Measurements from ENCODE around the gene CNGA2.

CNGA2 gene

DNA sequence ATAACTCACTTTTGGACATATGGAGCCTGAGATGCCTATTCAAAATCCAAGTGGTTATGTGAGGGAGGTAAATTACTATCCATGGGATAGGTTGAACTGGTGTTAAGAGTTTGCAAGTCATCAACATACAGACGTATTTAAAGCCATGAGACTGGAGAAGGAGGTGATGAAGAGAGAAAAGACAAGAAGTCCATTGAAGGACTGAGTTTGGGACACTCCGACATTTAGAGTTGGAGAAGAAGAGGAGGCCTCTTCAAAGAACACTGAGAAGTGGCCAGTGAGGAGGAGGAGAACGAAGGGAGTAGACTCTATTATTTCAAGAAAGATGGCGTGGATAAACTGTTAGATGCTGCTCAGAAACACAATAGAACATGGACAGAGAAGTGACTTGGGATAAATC is at the start of gene CNGA2:
Gene CNGA2 (plus strand): TSS at position 301 of the 400 bp plus-strand sequence. CDS start 3,738 bp downstream, outside the sequence.
- Histone ChIP-seq H3K36me3 (ENCODE audit: insufficient read depth, low read length) (no peaks in the 10 kb centered on the region), H4K20me1 (ENCODE audit: insufficient read depth, low read length) (no peaks in the 10 kb centered on the region), H3K4me3 (ENCODE audit: low read depth in 1 of 2, low read length in 2 of 2) (no peak within 1 kb of the TSS), H3K4me1 (ENCODE audit: insufficient read depth, low read length) (no peaks in the 10 kb centered on the region), H3K9me3 (ENCODE audit: insufficient read depth, low read length, severe bottlenecking) (no peaks in the 10 kb centered on the region), H3K27ac (ENCODE audit: low read length) (no peak within 1 kb of the TSS), H3K79me2 (ENCODE audit: insufficient read depth, low read length) (no peaks in the 10 kb centered on the region), H3K9ac (ENCODE audit: low read depth, low read length) (no peak within 1 kb of the TSS), H3K4me2 (ENCODE audit: insufficient read depth, low read length) (no peak within 1 kb of the TSS), H3K27me3 (ENCODE audit: insufficient read depth, low read length, poor library complexity) (no peaks in the 10 kb centered on the region), H2AFZ (ENCODE audit: low read depth, low read length) (no peak within 1 kb of the TSS)
- ATAC-seq (ENCODE audit: insufficient read depth, low read depth) (no peak), DNase-seq (no peak)
- TF ChIP-seq, protein P1, sequence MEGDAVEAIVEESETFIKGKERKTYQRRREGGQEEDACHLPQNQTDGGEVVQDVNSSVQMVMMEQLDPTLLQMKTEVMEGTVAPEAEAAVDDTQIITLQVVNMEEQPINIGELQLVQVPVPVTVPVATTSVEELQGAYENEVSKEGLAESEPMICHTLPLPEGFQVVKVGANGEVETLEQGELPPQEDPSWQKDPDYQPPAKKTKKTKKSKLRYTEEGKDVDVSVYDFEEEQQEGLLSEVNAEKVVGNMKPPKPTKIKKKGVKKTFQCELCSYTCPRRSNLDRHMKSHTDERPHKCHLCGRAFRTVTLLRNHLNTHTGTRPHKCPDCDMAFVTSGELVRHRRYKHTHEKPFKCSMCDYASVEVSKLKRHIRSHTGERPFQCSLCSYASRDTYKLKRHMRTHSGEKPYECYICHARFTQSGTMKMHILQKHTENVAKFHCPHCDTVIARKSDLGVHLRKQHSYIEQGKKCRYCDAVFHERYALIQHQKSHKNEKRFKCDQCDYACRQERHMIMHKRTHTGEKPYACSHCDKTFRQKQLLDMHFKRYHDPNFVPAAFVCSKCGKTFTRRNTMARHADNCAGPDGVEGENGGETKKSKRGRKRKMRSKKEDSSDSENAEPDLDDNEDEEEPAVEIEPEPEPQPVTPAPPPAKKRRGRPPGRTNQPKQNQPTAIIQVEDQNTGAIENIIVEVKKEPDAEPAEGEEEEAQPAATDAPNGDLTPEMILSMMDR (IDR thresholded peaks at IDR 0.05; ENCODE audit: borderline replicate concordance, extremely low read depth, low read length, poor library complexity, severe bottlenecking) = no peak
- no peak for TF ChIP-seq EZH2 (IDR thresholded peaks at IDR 0.05; ENCODE audit: borderline replicate concordance, low read depth, low read length, severe bottlenecking)

DNA sequence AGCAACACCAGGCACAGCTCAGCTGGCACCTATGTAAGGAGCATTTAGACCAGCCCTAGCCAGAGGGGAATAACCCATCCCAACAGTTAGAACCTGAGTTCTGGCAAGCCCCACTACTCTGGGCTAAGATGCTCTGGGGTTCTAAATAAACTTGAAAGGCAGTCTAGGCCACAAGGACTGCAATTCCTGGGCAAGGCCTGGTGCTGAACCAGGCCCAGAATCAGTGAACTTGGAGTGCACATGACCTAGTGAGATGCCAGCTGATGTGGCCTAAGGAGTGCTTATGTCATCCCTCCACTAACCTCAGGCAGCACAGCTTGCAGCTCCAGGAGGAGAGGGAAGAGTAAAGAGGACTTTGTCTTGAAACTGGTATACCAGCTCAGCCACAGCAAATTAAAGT is 46.9 kb upstream of the CNGA2 start:
- no peaks in the 10 kb centered on the region for H3K79me2 ChIP-seq (ENCODE audit: insufficient read depth, low read length)
- DNase-seq = no peak
- no peak overlapping the region for H3K9ac ChIP-seq (ENCODE audit: low read depth, low read length)
- no peaks in the 10 kb centered on the region for H3K27me3 ChIP-seq (ENCODE audit: insufficient read depth, low read length, poor library complexity)
- no peaks in the 10 kb centered on the region for H3K9me3 ChIP-seq (ENCODE audit: insufficient read depth, low read length, severe bottlenecking)
- H2AFZ ChIP-seq (ENCODE audit: low read depth, low read length) = no peak overlapping the region
- H3K4me1 ChIP-seq (ENCODE audit: insufficient read depth, low read length) = no peaks in the 10 kb centered on the region
- no peak for TF ChIP-seq EZH2 (IDR thresholded peaks at IDR 0.05; ENCODE audit: borderline replicate concordance, low read depth, low read length, severe bottlenecking)
- TF ChIP-seq, protein P1 (IDR thresholded peaks at IDR 0.05; ENCODE audit: borderline replicate concordance, extremely low read depth, low read length, poor library complexity, severe bottlenecking) = no peak
- H3K4me2 ChIP-seq (ENCODE audit: insufficient read depth, low read length) = no peak overlapping the region
- no peaks in the 10 kb centered on the region for H4K20me1 ChIP-seq (ENCODE audit: insufficient read depth, low read length)
- H3K27ac ChIP-seq (ENCODE audit: low read length) = no peak overlapping the region
- no peaks in the 10 kb centered on the region for H3K36me3 ChIP-seq (ENCODE audit: insufficient read depth, low read length)
- no peak for ATAC-seq (ENCODE audit: insufficient read depth, low read depth)
- no peak overlapping the region for H3K4me3 ChIP-seq (ENCODE audit: low read depth in 1 of 2, low read length in 2 of 2)

DNA sequence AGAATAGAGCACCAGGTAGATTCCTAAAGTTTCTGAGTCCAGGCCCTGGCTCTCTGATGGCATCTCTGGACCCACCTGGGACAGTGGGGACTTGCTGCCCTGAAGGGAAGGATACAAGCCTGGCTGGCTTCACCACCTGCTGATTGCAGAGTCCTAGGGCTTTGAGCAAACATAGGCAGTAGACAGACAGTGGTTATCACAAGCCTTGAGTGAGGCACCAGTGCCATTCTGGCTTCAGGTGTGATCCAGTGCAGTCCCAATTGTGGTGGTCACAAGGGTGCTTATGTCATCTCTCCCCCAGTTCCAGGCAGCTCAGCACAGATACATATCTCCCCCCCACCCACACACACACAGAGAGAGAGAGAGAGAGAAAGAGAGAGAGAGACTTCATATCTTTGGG is 45.9 kb upstream of the CNGA2 start:
- Histone ChIP-seq H3K4me1 (ENCODE audit: insufficient read depth, low read length) (no peaks in the 10 kb centered on the region), H2AFZ (ENCODE audit: low read depth, low read length) (no peak overlapping the region), H3K4me2 (ENCODE audit: insufficient read depth, low read length) (no peak overlapping the region), H4K20me1 (ENCODE audit: insufficient read depth, low read length) (no peaks in the 10 kb centered on the region), H3K9ac (ENCODE audit: low read depth, low read length) (no peak overlapping the region), H3K27me3 (ENCODE audit: insufficient read depth, low read length, poor library complexity) (no peaks in the 10 kb centered on the region), H3K4me3 (ENCODE audit: low read depth in 1 of 2, low read length in 2 of 2) (no peak overlapping the region), H3K9me3 (ENCODE audit: insufficient read depth, low read length, severe bottlenecking) (no peaks in the 10 kb centered on the region), H3K36me3 (ENCODE audit: insufficient read depth, low read length) (no peaks in the 10 kb centered on the region), H3K27ac (ENCODE audit: low read length) (no peak overlapping the region), H3K79me2 (ENCODE audit: insufficient read depth, low read length) (no peaks in the 10 kb centered on the region)
- no peak for DNase-seq
- TF ChIP-seq, protein P1 (IDR thresholded peaks at IDR 0.05; ENCODE audit: borderline replicate concordance, extremely low read depth, low read length, poor library complexity, severe bottlenecking) = no peak
- TF ChIP-seq EZH2 (IDR thresholded peaks at IDR 0.05; ENCODE audit: borderline replicate concordance, low read depth, low read length, severe bottlenecking) = no peak
- no peak for ATAC-seq (ENCODE audit: insufficient read depth, low read depth)

DNA sequence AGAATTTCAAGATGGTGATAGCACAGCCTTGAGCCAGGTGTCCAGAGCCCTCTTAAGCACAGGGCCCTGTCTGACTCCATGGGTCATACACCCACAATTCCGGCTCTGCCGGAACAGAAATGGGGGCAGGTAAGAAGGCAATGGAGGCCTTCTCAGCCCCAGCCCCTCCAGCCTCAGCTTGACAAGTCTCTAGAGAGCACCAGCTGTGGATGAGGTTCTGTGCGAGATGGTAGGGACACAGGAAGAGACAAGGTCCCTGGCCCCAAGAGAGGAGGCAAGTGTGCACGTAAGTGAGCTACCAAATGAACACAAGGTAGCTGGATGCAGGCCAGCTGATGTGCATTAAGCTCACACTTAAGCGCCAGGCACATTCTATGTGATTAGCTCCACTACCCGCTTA is 41.7 kb upstream of the CNGA2 start:
- ATAC-seq (ENCODE audit: insufficient read depth, low read depth) (no peak), DNase-seq (no peak)
- no peaks in the 10 kb centered on the region for H3K27me3 ChIP-seq (ENCODE audit: insufficient read depth, low read length, poor library complexity)
- no peak overlapping the region for H3K4me3 ChIP-seq (ENCODE audit: low read depth in 1 of 2, low read length in 2 of 2)
- no peak overlapping the region for H2AFZ ChIP-seq (ENCODE audit: low read depth, low read length)
- no peak overlapping the region for H3K4me2 ChIP-seq (ENCODE audit: insufficient read depth, low read length)
- H4K20me1 ChIP-seq (ENCODE audit: insufficient read depth, low read length) = no peaks in the 10 kb centered on the region
- no peaks in the 10 kb centered on the region for H3K36me3 ChIP-seq (ENCODE audit: insufficient read depth, low read length)
- H3K27ac ChIP-seq (ENCODE audit: low read length) = no peak overlapping the region
- no peak overlapping the region for H3K9ac ChIP-seq (ENCODE audit: low read depth, low read length)
- no peaks in the 10 kb centered on the region for H3K9me3 ChIP-seq (ENCODE audit: insufficient read depth, low read length, severe bottlenecking)
- TF ChIP-seq EZH2 (IDR thresholded peaks at IDR 0.05; ENCODE audit: borderline replicate concordance, low read depth, low read length, severe bottlenecking) = no peak
- TF ChIP-seq, protein P1 (IDR thresholded peaks at IDR 0.05; ENCODE audit: borderline replicate concordance, extremely low read depth, low read length, poor library complexity, severe bottlenecking) = no peak
- H3K4me1 ChIP-seq (ENCODE audit: insufficient read depth, low read length) = no peaks in the 10 kb centered on the region
- H3K79me2 ChIP-seq (ENCODE audit: insufficient read depth, low read length) = no peaks in the 10 kb centered on the region
